HEK293 (cell line): ENCODE data around the gene MRPL33.

ENCODE experiments used
- CTCF ChIP-seq: fragments of 450-650 bp; formaldehyde crosslinking; IDR thresholded peaks from 2 replicates; pipeline ENCODE4 v1.5.1; 2016; ENCODE audit warnings: missing biosample characterization, missing genetic modification characterization
- REPIN1 ChIP-seq: fragments of 450-650 bp; formaldehyde crosslinking; IDR thresholded peaks from 2 replicates; pipeline ENCODE4 v1.5.1; 2017; ENCODE audit warnings: missing biosample characterization, missing genetic modification characterization, low read depth
- TF ChIP-seq, protein P1 (sequence below): fragments of 450-650 bp; formaldehyde crosslinking; IDR thresholded peaks from 2 replicates; pipeline ENCODE4 v1.5.1; 2016; ENCODE audit warnings: missing biosample characterization, missing genetic modification characterization
- TF ChIP-seq, protein P2 (sequence below): fragments of 450-650 bp; IDR thresholded peaks from 2 replicates; pipeline ENCODE4 v1.5.1; 2018; ENCODE audit warnings: missing biosample characterization, missing genetic modification characterization

DNA sequence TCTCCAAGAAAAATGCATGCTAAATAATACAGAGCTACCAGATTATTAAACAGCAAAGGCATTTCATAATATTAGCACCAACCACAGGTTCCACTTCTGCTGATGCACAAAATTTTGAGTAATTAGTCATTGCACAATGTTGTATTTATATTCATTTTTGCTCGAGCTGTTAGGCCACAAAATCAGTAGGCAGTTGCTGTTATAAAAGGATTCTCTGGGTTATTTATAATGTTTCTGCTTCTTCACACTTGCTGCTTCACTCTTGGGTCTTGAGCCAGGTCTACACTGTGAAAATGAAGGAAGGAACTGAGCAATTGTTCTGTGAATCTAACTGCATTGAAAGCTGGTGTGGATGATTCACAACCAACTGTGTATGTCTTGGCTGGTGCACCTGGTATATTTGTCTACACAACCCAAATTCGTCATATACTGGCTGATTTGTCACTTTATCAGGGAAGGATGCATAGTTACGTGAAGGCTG lies 38.3 kb downstream of the MRPL33 start:
- TF ChIP-seq CTCF (tag by site-specific recombination) (no peak), REPIN1 (no peak)
- TF ChIP-seq, protein P1, sequence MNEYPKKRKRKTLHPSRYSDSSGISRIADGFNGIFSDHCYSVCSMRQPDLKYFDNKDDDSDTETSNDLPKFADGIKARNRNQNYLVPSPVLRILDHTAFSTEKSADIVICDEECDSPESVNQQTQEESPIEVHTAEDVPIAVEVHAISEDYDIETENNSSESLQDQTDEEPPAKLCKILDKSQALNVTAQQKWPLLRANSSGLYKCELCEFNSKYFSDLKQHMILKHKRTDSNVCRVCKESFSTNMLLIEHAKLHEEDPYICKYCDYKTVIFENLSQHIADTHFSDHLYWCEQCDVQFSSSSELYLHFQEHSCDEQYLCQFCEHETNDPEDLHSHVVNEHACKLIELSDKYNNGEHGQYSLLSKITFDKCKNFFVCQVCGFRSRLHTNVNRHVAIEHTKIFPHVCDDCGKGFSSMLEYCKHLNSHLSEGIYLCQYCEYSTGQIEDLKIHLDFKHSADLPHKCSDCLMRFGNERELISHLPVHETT: no peak
- TF ChIP-seq, protein P2, sequence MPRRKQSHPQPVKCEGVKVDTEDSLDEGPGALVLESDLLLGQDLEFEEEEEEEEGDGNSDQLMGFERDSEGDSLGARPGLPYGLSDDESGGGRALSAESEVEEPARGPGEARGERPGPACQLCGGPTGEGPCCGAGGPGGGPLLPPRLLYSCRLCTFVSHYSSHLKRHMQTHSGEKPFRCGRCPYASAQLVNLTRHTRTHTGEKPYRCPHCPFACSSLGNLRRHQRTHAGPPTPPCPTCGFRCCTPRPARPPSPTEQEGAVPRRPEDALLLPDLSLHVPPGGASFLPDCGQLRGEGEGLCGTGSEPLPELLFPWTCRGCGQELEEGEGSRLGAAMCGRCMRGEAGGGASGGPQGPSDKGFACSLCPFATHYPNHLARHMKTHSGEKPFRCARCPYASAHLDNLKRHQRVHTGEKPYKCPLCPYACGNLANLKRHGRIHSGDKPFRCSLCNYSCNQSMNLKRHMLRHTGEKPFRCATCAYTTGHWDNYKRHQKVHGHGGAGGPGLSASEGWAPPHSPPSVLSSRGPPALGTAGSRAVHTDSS (tag by site-specific recombination): no peak
